IMR-90 (cell line): ENCODE measurements around the gene OAF. TPM values are rescaled to one million over a fixed set of nuclear protein-coding genes. Genes with fewer than 3 reads are reported as not detected.

Experiments used
- ATAC-seq: fragments of 200-7000 bp; cut with Tn5 transposase; 2 replicates; pipeline ENCODE4 v1.9.1; 2020; ENCODE audit warnings: low read depth, mild to moderate bottlenecking, moderate library complexity
- BruUV-seq: library from RNA; stranded (reverse); fragments of 400-500 nt; replicated peaks from 2 replicates; lab custom pipeline; 2021; lab: Mats Ljungman, UMichigan
- CTCF ChIA-PET: fragments of 300-600 bp; formaldehyde crosslinking; extraction: SDS; loops from one replicate; lab custom pipeline; 2021; ENCODE audit warnings: antibody characterized with exemption; lab: Yijun Ruan, JAX
- POLR2A ChIA-PET: fragments of 300-600 bp; sonication (Branson Sonifier 250); formaldehyde crosslinking; loops from one replicate; lab custom pipeline; 2022; ENCODE audit warnings: antibody characterized with exemption; ENCODE audit not compliant: unreplicated experiment; lab: Charles Lee
- DNase-seq: peaks from one replicate; pipeline ENCODE4 v3.0.0; 2013
- H2AFZ ChIP-seq: replicated peaks from 2 replicates; pipeline ENCODE3; 2013; ENCODE audit warnings: low read length, mild to moderate bottlenecking; ENCODE audit not compliant: poor library complexity
- H2AK5ac ChIP-seq: 2 replicates; pipeline ENCODE4 v1.6.1; 2013; ENCODE audit warnings: low read depth, low read length, inconsistent platforms
- H2AK9ac ChIP-seq: replicated peaks from 2 replicates; pipeline ENCODE3; 2013; ENCODE audit warnings: mild to moderate bottlenecking, low read depth, low read length, moderate library complexity; ENCODE audit not compliant: poor library complexity
- H2BK120ac ChIP-seq: 2 replicates; pipeline ENCODE4 v1.6.1; 2013; ENCODE audit warnings: low read depth, low read length, inconsistent platforms
- H2BK15ac ChIP-seq: 3 replicates; pipeline ENCODE4 v1.6.1; 2013; ENCODE audit warnings: low read depth, low read length, inconsistent platforms
- H2BK20ac ChIP-seq: 2 replicates; pipeline ENCODE4 v1.6.1; 2013; ENCODE audit warnings: low read depth, mild to moderate bottlenecking, inconsistent platforms, low read length, moderate library complexity
- H2BK5ac ChIP-seq: 2 replicates; pipeline ENCODE4 v1.6.1; 2013; ENCODE audit warnings: mild to moderate bottlenecking, low read depth, low read length, inconsistent platforms; ENCODE audit not compliant: poor library complexity, severe bottlenecking
- H3K14ac ChIP-seq: replicated peaks from 2 replicates; pipeline ENCODE4 v1.6.1; 2013; ENCODE audit warnings: low read depth, low read length, inconsistent platforms
- H3K18ac ChIP-seq: 2 replicates; pipeline ENCODE4 v1.6.1; 2013; ENCODE audit warnings: low read depth, low read length, control low read depth
- H3K23ac ChIP-seq: 2 replicates; pipeline ENCODE4 v1.6.1; 2013; ENCODE audit warnings: low read depth, low read length, inconsistent platforms
- H3K27ac ChIP-seq: 2 replicates; pipeline ENCODE4 v1.5.1; 2013; ENCODE audit warnings: mild to moderate bottlenecking, control low read depth, low read length; ENCODE audit not compliant: insufficient read depth
- H3K27me3 ChIP-seq: 2 replicates; pipeline ENCODE4 v1.6.1; 2013; ENCODE audit warnings: low read length; ENCODE audit not compliant: control insufficient read depth, insufficient read depth
- H3K36me3 ChIP-seq: 2 replicates; pipeline ENCODE4 v1.6.1; 2013; ENCODE audit warnings: low read length, mixed read lengths; ENCODE audit not compliant: control insufficient read depth, insufficient read depth
- H3K4ac ChIP-seq: 2 replicates; pipeline ENCODE4 v1.6.1; 2013; ENCODE audit warnings: low read depth, low read length, inconsistent platforms
- H3K4me1 ChIP-seq: 2 replicates; pipeline ENCODE4 v1.6.1; 2013; ENCODE audit warnings: low read length, mixed read lengths; ENCODE audit not compliant: control insufficient read depth, insufficient read depth
- H3K4me2 ChIP-seq: 2 replicates; pipeline ENCODE4 v1.6.1; 2013; ENCODE audit warnings: low read depth, mild to moderate bottlenecking, control low read depth, low read length, moderate library complexity
- H3K4me3 ChIP-seq: 2 replicates; pipeline ENCODE4 v1.5.1; 2013; ENCODE audit warnings: low read depth, mild to moderate bottlenecking, control low read depth, low read length, moderate library complexity; ENCODE audit not compliant: insufficient read depth
- H3K56ac ChIP-seq: 2 replicates; pipeline ENCODE4 v1.6.1; 2013; ENCODE audit warnings: low read length, inconsistent platforms; ENCODE audit not compliant: insufficient read depth; ENCODE audit errors: extremely low read depth
- H3K79me1 ChIP-seq, 2 experiments: 2 replicates each; pipeline ENCODE4 v1.6.1; 2013; ENCODE audit warnings: low read length in 2 of 2, inconsistent platforms in 1 of 2, low read depth in 1 of 2
- H3K9ac ChIP-seq: 2 replicates; pipeline ENCODE4 v1.6.1; 2013; ENCODE audit warnings: low read depth, low read length, control low read depth
- H3K9me1 ChIP-seq: 2 replicates; pipeline ENCODE4 v1.6.1; 2013; ENCODE audit warnings: low read length, inconsistent platforms; ENCODE audit not compliant: insufficient read depth
- H3K9me3 ChIP-seq: 2 replicates; pipeline ENCODE4 v1.6.1; 2013; ENCODE audit warnings: low read length; ENCODE audit not compliant: control insufficient read depth, insufficient read depth
- H4K20me1 ChIP-seq: 2 replicates; pipeline ENCODE4 v1.6.1; 2013; ENCODE audit warnings: low read length, inconsistent platforms; ENCODE audit not compliant: insufficient read depth
- H4K5ac ChIP-seq: 2 replicates; pipeline ENCODE4 v1.6.1; 2013; ENCODE audit warnings: mild to moderate bottlenecking, low read depth, low read length, control low read depth
- H4K8ac ChIP-seq, 2 experiments: 2 replicates each; pipeline ENCODE4 v1.6.1; 2013; ENCODE audit warnings: low read depth in 2 of 2, low read length in 2 of 2, control low read depth in 1 of 2, inconsistent platforms in 1 of 2
- H4K91ac ChIP-seq: 2 replicates; pipeline ENCODE4 v1.6.1; 2013; ENCODE audit warnings: low read depth, low read length, inconsistent platforms; ENCODE audit not compliant: insufficient read depth
- FOS ChIP-seq: fragments of 150-350 bp; IDR thresholded peaks from 2 replicates; pipeline ENCODE4 v1.6.1; 2016; ENCODE audit warnings: low read depth, low read length
- MAFK ChIP-seq: IDR thresholded peaks from 2 replicates; pipeline ENCODE4 v1.6.1; 2012; ENCODE audit warnings: low read depth, low read length, improper control_type of control experiment
- NFE2L2 ChIP-seq: fragments of 150-350 bp; IDR thresholded peaks from 2 replicates; pipeline ENCODE4 v1.6.1; 2016; ENCODE audit warnings: low read depth, mild to moderate bottlenecking, low read length
- RFX5 ChIP-seq: IDR thresholded peaks from 2 replicates; pipeline ENCODE4 v1.8.0; 2012; ENCODE audit warnings: low read depth, mild to moderate bottlenecking, low read length, moderate library complexity
- SMC3 ChIP-seq: fragments of 150-350 bp; IDR thresholded peaks from 2 replicates; pipeline ENCODE4 v1.6.1; 2016; ENCODE audit warnings: low read depth, mild to moderate bottlenecking, antibody characterized with exemption, low read length, moderate library complexity
- WGBS, 2 experiments: methylation state at CpG; one replicate each; pipeline versions ENCODE4 v1.1.5 to v1.1.7; 2013; ENCODE audit warnings: missing lambda C conversion rate in 2 of 2; ENCODE audit not compliant: insufficient read length in 1 of 2; ENCODE audit errors: extremely low coverage in 2 of 2; 5-methylcytosine and 5-hydroxymethylcytosine counted together
- dilution Hi-C: fragments of 300-500 bp; cut with HindIII; formaldehyde crosslinking; loops from one replicate; pipeline ENCODE4 v1.14.3; 2018; ENCODE audit warnings: low sequenced_read_pairs; ENCODE audit not compliant: unreplicated experiment
- in situ Hi-C: fragments of 300-500 bp; cut with MboI; formaldehyde crosslinking; loops from 3 replicates; pipeline ENCODE4 v1.14.3; 2019; ENCODE audit warnings: low sequenced_read_pairs, inconsistent platforms, mixed read lengths
- intact Hi-C: fragments of 100-400 bp; cut with micrococcal nuclease; formaldehyde crosslinking; loops from 2 replicates; pipeline ENCODE4 v1.10.0; 2022
- polyA plus RNA-seq, 3 experiments: library from polyadenylated mRNA; depleted of rRNA; stranded (reverse); fragments of >200 nt; gene quantifications; 2 replicates each; pipeline ENCODE4 v1.2.3, GENCODE V29; 2012; ENCODE audit warnings: low replicate concordance in 1 of 3
- total RNA-seq: library from RNA; depleted of rRNA; stranded (reverse); fragments of >200 nt; gene quantifications from 2 replicates; pipeline ENCODE4 v1.2.3, GENCODE V29; 2012
- TF ChIP-seq, protein P1 (sequence below): fragments of 150-350 bp; IDR thresholded peaks from 2 replicates; pipeline ENCODE4 v1.6.1; 2017; ENCODE audit warnings: mild to moderate bottlenecking, antibody characterized with exemption, low read length, low read depth

The OAF gene
- total and polyA plus RNA-seq, 2 of the 4 experiments (the other 2 are of a cell fraction), result 9.9 to 42.0 TPM

DNA sequence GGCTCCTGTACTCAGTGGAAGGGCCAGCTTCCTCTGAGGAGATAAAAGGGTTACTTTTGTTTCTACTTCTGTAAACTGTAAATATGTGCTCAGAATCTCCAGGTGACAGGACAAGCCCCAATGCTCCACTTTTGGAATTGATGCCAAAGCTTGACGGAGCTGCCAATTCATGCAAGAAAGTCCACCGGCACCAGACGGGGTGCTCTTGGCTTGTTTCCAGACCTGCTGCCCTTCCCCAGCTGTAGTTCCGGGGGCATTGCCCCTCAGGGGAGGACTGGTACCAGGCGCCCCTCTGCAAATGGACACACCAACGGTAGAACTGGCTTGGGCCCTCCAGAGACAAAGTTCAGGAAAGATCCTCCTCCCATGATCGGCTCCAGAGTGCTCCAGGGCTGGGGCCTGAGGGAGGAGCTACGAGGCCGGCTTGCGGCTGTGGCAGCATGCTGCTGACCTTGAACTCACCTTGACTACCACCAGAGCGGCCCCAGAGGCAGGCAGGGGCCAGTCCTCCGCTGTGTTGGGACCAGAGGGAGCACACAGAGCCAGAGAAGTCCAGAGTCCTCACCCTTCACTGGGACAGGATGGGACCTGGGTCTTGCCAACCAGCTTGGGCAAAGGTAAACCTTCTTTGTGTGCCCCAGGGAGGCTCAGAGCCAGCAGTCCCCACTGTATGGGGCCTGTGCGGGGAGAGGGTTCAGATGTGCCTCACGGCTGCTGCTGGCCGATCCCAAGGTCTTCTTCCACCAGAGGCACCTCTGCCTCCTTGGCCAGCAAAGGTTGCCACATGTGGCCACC is 17.8 kb upstream of the OAF start:
- H2AFZ ChIP-seq, result no peak overlapping the region
- H2BK20ac ChIP-seq, result no peak overlapping the region
- H3K56ac ChIP-seq, result no peak overlapping the region
- H3K79me1 ChIP-seq, result no peaks in the 10 kb centered on the region
- dilution Hi-C loops, result no loop called here
- H3K4me2 ChIP-seq, result no peak overlapping the region
- ChIA-PET CTCF (interaction anchor here (0.6 kb wide), 1 partner anchor 21 kb away, joined by 3 read pairs; no protein-coding TSS in a partner anchor), POLR2A (interaction anchor here (0.6 kb wide), 1 partner anchor 1477 kb away, joined by 3 read pairs; no protein-coding TSS in a partner anchor)
- H3K36me3 ChIP-seq, result no peaks in the 10 kb centered on the region
- no TSS peak for BruUV-seq
- intact Hi-C loops, result no loop called here
- no peak overlapping the region for H2BK15ac ChIP-seq
- no peak overlapping the region for H2AK5ac ChIP-seq
- H3K9me3 ChIP-seq, result no peaks in the 10 kb centered on the region
- no peak overlapping the region for H3K18ac ChIP-seq
- no peaks in the 10 kb centered on the region for H3K4me1 ChIP-seq
- H2BK5ac ChIP-seq, result no peak overlapping the region
- H2AK9ac ChIP-seq, result no peak overlapping the region
- H3K4me3 ChIP-seq, result no peak overlapping the region
- peaks cover 59% of the 10 kb centered on the region for H3K27me3 ChIP-seq
- ATAC-seq (no peak), DNase-seq (no peak)
- no peak overlapping the region for H3K9ac ChIP-seq
- WGBS, 2 experiments, result 56% methylated on average over 7 of the region's 15 CpGs; no CpG with 5 or more reads in 1 of the 2 experiments
- H3K4ac ChIP-seq, result no peak overlapping the region
- no peak overlapping the region for H4K91ac ChIP-seq
- no peak overlapping the region for H3K14ac ChIP-seq
- H3K9me1 ChIP-seq, result no peaks in the 10 kb centered on the region
- no peak overlapping the region for H3K27ac ChIP-seq
- no peak overlapping the region for H4K8ac ChIP-seq
- H2BK120ac ChIP-seq, result no peak overlapping the region
- in situ Hi-C loops, result no loop called here
- no peaks in the 10 kb centered on the region for H4K20me1 ChIP-seq
- no peak overlapping the region for H3K23ac ChIP-seq
- H4K5ac ChIP-seq, result no peak overlapping the region
- TF ChIP-seq RFX5 (no peak), MAFK (no peak), SMC3 (no peak), NFE2L2 (no peak), FOS (no peak)
- TF ChIP-seq, protein P1, sequence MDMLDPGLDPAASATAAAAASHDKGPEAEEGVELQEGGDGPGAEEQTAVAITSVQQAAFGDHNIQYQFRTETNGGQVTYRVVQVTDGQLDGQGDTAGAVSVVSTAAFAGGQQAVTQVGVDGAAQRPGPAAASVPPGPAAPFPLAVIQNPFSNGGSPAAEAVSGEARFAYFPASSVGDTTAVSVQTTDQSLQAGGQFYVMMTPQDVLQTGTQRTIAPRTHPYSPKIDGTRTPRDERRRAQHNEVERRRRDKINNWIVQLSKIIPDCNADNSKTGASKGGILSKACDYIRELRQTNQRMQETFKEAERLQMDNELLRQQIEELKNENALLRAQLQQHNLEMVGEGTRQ, result no peak
